HepG2 (cell line): ENCODE data around the gene TBX15. TPM values are rescaled to one million over a fixed set of nuclear protein-coding genes. Genes with fewer than 3 reads are reported as not detected.
A peak's percentile ranks its signal among the peaks of the same experiment; 100 is the strongest.

ENCODE experiments used
- ATAC-seq: fragments of 200-7000 bp; cut with Tn5 transposase; 3 replicates; pipeline ENCODE4 v1.9.1; 2020; ENCODE audit warnings: mild to moderate bottlenecking, moderate library complexity
- BruUV-seq: library from RNA; stranded (reverse); fragments of 400-500 nt; replicated peaks from 2 replicates; lab custom pipeline; 2021; lab: Mats Ljungman, UMichigan
- CTCF ChIA-PET: fragments of 300-600 bp; formaldehyde crosslinking; extraction: SDS; loops from one replicate; lab custom pipeline; 2021; ENCODE audit warnings: low total read pairs, inconsistent platforms, low intra/inter-chr PET ratio; lab: Yijun Ruan, JAX
- POLR2A ChIA-PET: fragments of 350-600 bp; sonication (Branson Sonifier 250); formaldehyde crosslinking; loops from one replicate; lab custom pipeline; 2020; ENCODE audit warnings: antibody characterized with exemption, inconsistent platforms; lab: Yijun Ruan, JAX
- DNase-seq: peaks from one replicate; pipeline ENCODE4 v3.0.0-alpha.2; 2015; ENCODE audit warnings: low spot score
- FAIRE-seq: peaks from 3 replicates; lab custom pipeline; 2011; peaks lifted over from hg19 to GRCh38; lab: Jason Lieb, UNC
- H2AFZ ChIP-seq: one replicate; pipeline ENCODE4 v1.6.1; 2011; ENCODE audit warnings: low read length, inconsistent platforms
- H3K27ac ChIP-seq: fragments of 300-600 bp; 3 replicates; pipeline ENCODE4 v1.8.0; 2011; ENCODE audit warnings: mixed run types, mild to moderate bottlenecking, mixed read lengths, low read length, inconsistent platforms; ENCODE audit not compliant: insufficient read depth; ENCODE audit errors: extremely low read length
- H3K27me3 ChIP-seq, 2 experiments: fragments of 200-600 bp in 1 of 2; 2 replicates in 1 of 2; 3 replicates in 1 of 2; pipeline versions ENCODE4 v1.6.0 to v1.8.0; 2011; ENCODE audit warnings: low read length in 2 of 2, mild to moderate bottlenecking in 2 of 2, moderate library complexity in 2 of 2, inconsistent platforms in 1 of 2; ENCODE audit not compliant: insufficient read depth in 2 of 2, control insufficient read depth in 1 of 2
- H3K36me3 ChIP-seq, 2 experiments: fragments of 200-600 bp in 1 of 2; replicated peaks in 1 of 2; 2 replicates in 1 of 2; 3 replicates in 1 of 2; pipeline versions ENCODE4 v1.5.1 to v1.8.0; 2011; ENCODE audit warnings: low read length in 2 of 2, inconsistent platforms in 1 of 2; ENCODE audit not compliant: insufficient read depth in 2 of 2, control insufficient read depth in 1 of 2
- H3K4me1 ChIP-seq: 2 replicates; pipeline ENCODE4 v1.5.1; 2012; ENCODE audit warnings: low read length, inconsistent platforms; ENCODE audit not compliant: insufficient read depth
- H3K4me2 ChIP-seq: 2 replicates; pipeline ENCODE4 v1.6.0; 2011; ENCODE audit warnings: low read depth, low read length, inconsistent platforms
- H3K4me3 ChIP-seq, 3 experiments: fragments of 200-600 bp in 1 of 3; sonication (generic), shearing (Covaris generic) in 1 of 3; replicated peaks in 1 of 3; 2 replicates each; pipeline ENCODE4 v1.5.1; 2011 to 2016; ENCODE audit warnings: low read length in 3 of 3, inconsistent platforms in 2 of 3, low read depth in 2 of 3, mild to moderate bottlenecking in 2 of 3, control low read depth in 1 of 3, mixed read lengths in 1 of 3; ENCODE audit not compliant: insufficient read depth in 1 of 3
- H3K79me2 ChIP-seq: one replicate; pipeline ENCODE4 v1.6.1; 2011; ENCODE audit warnings: low read length, inconsistent platforms; ENCODE audit not compliant: insufficient read depth
- H3K9ac ChIP-seq: 2 replicates; pipeline ENCODE4 v1.6.0; 2011; ENCODE audit warnings: mild to moderate bottlenecking, low read depth, low read length, inconsistent platforms; ENCODE audit not compliant: insufficient read depth
- H3K9me3 ChIP-seq: 2 replicates; pipeline ENCODE4 v1.5.1; 2012; ENCODE audit warnings: mild to moderate bottlenecking, low read length
- H4K20me1 ChIP-seq: 2 replicates; pipeline ENCODE4 v1.6.0; 2011; ENCODE audit warnings: inconsistent platforms, mild to moderate bottlenecking, low read length, moderate library complexity; ENCODE audit not compliant: insufficient read depth
- KDM2A ChIP-seq: sonication (generic); formaldehyde crosslinking; IDR thresholded peaks from 2 replicates; pipeline ENCODE4 v1.4.0; 2020; ENCODE audit warnings: low read depth, missing genetic modification reagents, borderline replicate concordance
- NR2C2 ChIP-seq: sonication (generic); formaldehyde crosslinking; IDR thresholded peaks from 2 replicates; pipeline ENCODE4 v1.4.0; 2020; ENCODE audit warnings: missing genetic modification reagents, mild to moderate bottlenecking, moderate library complexity, borderline replicate concordance
- PLSCR1 ChIP-seq: sonication (generic); formaldehyde crosslinking; IDR thresholded peaks from 2 replicates; pipeline ENCODE4 v1.5.0; 2020; ENCODE audit warnings: missing genetic modification reagents, mild to moderate bottlenecking, borderline replicate concordance
- SOX13 ChIP-seq, 3 experiments: fragments of 450-650 bp in 1 of 3; sonication (generic) in 1 of 3; formaldehyde crosslinking in 1 of 3; IDR thresholded peaks in 2 of 3; conservative IDR thresholded peaks in 1 of 3; 2 replicates each; pipeline versions ENCODE4 v1.5.0 to v1.6.1; 2016 to 2020; ENCODE audit warnings: antibody characterized with exemption in 1 of 3, mild to moderate bottlenecking in 1 of 3, missing compliant biosample characterization in 1 of 3, missing genetic modification reagents in 1 of 3, moderate library complexity in 1 of 3
- STAG1 ChIP-seq: sonication (generic); formaldehyde crosslinking; IDR thresholded peaks from 2 replicates; pipeline ENCODE4 v1.4.0; 2020; ENCODE audit warnings: missing genetic modification reagents
- YEATS2 ChIP-seq: sonication (generic); formaldehyde crosslinking; IDR thresholded peaks from 2 replicates; pipeline ENCODE4 v1.4.0; 2020; ENCODE audit warnings: missing genetic modification reagents, borderline replicate concordance
- ZEB1 ChIP-seq: IDR thresholded peaks from 2 replicates; pipeline ENCODE4 v1.6.1; 2012; ENCODE audit warnings: mild to moderate bottlenecking, low read depth, inconsistent platforms; ENCODE audit not compliant: insufficient replicate concordance
- ZNF235 ChIP-seq: sonication (generic); formaldehyde crosslinking; IDR thresholded peaks from 2 replicates; pipeline ENCODE4 v1.8.1; 2023; ENCODE audit warnings: mild to moderate bottlenecking, missing genetic modification reagents, borderline replicate concordance
- ZNF253 ChIP-seq: sonication (generic); formaldehyde crosslinking; IDR thresholded peaks from 2 replicates; pipeline ENCODE4 v1.8.0; 2022; ENCODE audit warnings: mild to moderate bottlenecking, missing genetic modification reagents, borderline replicate concordance
- ZSCAN21 ChIP-seq: sonication (generic); formaldehyde crosslinking; IDR thresholded peaks from 2 replicates; pipeline ENCODE4 v1.8.0; 2022; ENCODE audit warnings: mild to moderate bottlenecking, missing genetic modification reagents, moderate library complexity, borderline replicate concordance
- WGBS: methylation state at CpG from one replicate; pipeline ENCODE4 v1.1.6; 2017; ENCODE audit warnings: low lambda C conversion rate; 5-methylcytosine and 5-hydroxymethylcytosine counted together
- in situ Hi-C: cut with HindIII; loops from 2 replicates; pipeline ENCODE4 v1.10.0; 2017; ENCODE audit warnings: low pct_unique_long_range_greater_than_20kb; ENCODE audit not compliant: extremely low pct_ligation_motif_present
- intact Hi-C: fragments of 100-400 bp; cut with micrococcal nuclease; formaldehyde crosslinking; loops from one replicate; pipeline ENCODE4 v1.10.0; 2022; ENCODE audit not compliant: unreplicated experiment
- polyA plus RNA-seq, 8 experiments: library from polyadenylated mRNA; depleted of rRNA in 3 of 8; stranded (reverse) in 7 of 8; unstranded in 1 of 8; fragments of >200 nt; fragmentation: Illumina TruSeq in 4 of 8; extraction: Trizol in 4 of 8; gene quantifications; 2 replicates each; pipeline versions ENCODE4 v1.2.1 to v1.2.3, GENCODE V29; 2011 to 2016; ENCODE audit warnings: low read depth in 4 of 8, missing spikeins in 1 of 8, mixed read lengths in 1 of 8; ENCODE audit not compliant: insufficient read depth in 1 of 8
- total RNA-seq, 5 experiments: library from RNA; depleted of rRNA; stranded (reverse); fragments of >200 nt; fragmentation: Illumina TruSeq; extraction: Trizol; gene quantifications; 2 replicates each; pipeline ENCODE4 v1.2.3, GENCODE V29; 2016; ENCODE audit warnings: low read depth in 1 of 5
- TF ChIP-seq, protein P1 (sequence below): sonication (generic); formaldehyde crosslinking; IDR thresholded peaks from 2 replicates; pipeline ENCODE4 v1.5.0; 2020; ENCODE audit warnings: mild to moderate bottlenecking, missing genetic modification reagents, moderate library complexity

The TBX15 gene
- total and polyA plus RNA-seq, 2 of the 13 experiments (the other 11 are each of a cell fraction or from before 2014, with no cell fraction given), result 0.42 to 1.9 TPM

DNA sequence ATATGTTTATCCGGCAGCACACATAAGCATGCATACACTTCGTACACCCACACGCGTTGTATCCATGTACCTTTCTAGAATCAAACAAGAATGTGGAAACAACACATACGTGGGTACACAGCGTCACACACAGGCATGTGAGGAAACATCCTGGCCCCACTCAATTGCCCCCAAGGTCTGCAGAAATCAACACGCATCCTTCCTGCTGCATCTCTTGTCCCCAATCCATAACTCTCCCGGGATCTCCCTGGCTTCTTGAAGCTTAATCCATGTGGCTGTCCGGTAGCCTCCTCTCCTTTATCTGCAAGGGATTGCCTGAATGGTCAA, 5.5 kb upstream of the TBX15 start:
- peak; percentile 34; the same call in 1 of the 2 replicates for TF ChIP-seq STAG1 (CRISPR knock-in tag)
- TF ChIP-seq YEATS2, result no peak
- TF ChIP-seq, protein P1, sequence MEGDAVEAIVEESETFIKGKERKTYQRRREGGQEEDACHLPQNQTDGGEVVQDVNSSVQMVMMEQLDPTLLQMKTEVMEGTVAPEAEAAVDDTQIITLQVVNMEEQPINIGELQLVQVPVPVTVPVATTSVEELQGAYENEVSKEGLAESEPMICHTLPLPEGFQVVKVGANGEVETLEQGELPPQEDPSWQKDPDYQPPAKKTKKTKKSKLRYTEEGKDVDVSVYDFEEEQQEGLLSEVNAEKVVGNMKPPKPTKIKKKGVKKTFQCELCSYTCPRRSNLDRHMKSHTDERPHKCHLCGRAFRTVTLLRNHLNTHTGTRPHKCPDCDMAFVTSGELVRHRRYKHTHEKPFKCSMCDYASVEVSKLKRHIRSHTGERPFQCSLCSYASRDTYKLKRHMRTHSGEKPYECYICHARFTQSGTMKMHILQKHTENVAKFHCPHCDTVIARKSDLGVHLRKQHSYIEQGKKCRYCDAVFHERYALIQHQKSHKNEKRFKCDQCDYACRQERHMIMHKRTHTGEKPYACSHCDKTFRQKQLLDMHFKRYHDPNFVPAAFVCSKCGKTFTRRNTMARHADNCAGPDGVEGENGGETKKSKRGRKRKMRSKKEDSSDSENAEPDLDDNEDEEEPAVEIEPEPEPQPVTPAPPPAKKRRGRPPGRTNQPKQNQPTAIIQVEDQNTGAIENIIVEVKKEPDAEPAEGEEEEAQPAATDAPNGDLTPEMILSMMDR (CRISPR knock-in tag), result 0 out of 2 replicates have a peak, but pooled peaks have one; percentile 27
- 90% methylated on average over 9 of the region's 9 CpGs for WGBS
- FAIRE-seq, result no peak
- CTCF ChIA-PET, result no interaction called here
- no peaks in the 10 kb centered on the region; a peak in 1 of 5 replicates for H3K27me3 ChIP-seq
- no peak for DNase-seq
- H3K79me2 ChIP-seq, result no peaks in the 10 kb centered on the region
- no peak overlapping the region for H3K4me2 ChIP-seq
- ATAC-seq, result no peak
- H3K4me3 ChIP-seq, result no peak overlapping the region
- no peak overlapping the region for H3K27ac ChIP-seq
- H3K4me1 ChIP-seq, result no peaks in the 10 kb centered on the region
- no peaks in the 10 kb centered on the region for H3K9me3 ChIP-seq
- in situ Hi-C loops (no loop called here), intact Hi-C loops (no loop called here)
- POLR2A ChIA-PET, result no interaction called here
- H3K36me3 ChIP-seq, result no peaks in the 10 kb centered on the region
- no peak overlapping the region for H3K9ac ChIP-seq
- H4K20me1 ChIP-seq, result no peaks in the 10 kb centered on the region
- no TSS peak for BruUV-seq
- H2AFZ ChIP-seq, result no peak overlapping the region

DNA sequence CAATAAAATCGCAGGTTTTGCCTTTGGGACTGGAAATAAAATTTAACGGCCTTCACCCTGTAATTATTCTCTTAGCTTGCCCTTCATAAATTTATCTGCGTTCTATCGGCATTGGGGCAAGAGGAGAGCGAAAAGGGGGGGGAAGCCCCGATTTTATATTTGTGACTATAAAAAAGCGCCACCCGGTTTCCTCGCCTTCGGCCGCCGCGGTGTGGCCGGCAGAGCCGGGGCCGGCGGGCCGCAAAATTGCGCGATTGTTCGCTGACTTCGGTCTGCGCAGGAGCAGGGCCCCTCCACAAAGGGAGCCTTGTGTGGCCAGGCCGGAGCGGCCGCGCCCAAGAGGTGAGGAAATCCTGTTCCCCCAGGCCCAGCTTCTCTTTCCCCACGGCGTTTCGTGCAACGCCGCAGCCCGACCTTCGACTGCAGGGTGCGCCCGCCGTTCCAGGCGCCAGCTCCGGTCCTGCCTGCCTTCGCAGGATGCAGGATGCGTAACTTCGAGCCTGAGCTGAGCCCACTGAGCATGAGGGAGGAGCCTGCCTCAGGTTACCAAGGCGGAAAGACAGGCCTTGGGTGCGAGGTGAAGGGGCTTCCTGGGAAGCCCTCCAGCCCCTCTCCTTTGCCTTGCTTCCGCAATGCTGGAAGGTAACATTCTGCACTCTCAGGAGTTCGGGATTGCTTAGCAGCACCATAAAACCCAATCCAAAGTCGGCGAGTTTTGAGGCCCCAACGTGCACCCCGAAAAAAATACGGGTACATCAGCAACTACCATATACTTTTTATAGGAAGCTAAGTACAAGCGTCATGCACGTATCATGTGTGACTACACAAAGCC, 4.9 kb upstream of the TBX15 start:
- 87% methylated on average over 49 of the region's 53 CpGs for WGBS
- in situ Hi-C loops (no loop called here), intact Hi-C loops (no loop called here)
- no peak overlapping the region for H3K4me2 ChIP-seq
- no peaks in the 10 kb centered on the region for H3K4me1 ChIP-seq
- no peak overlapping the region for H2AFZ ChIP-seq
- H3K79me2 ChIP-seq, result no peaks in the 10 kb centered on the region
- no peak overlapping the region for H3K9ac ChIP-seq
- no peaks in the 10 kb centered on the region for H3K9me3 ChIP-seq
- H3K27ac ChIP-seq, result no peak overlapping the region
- DNase-seq (no peak), FAIRE-seq (no peak), ATAC-seq (no peak)
- no TSS peak for BruUV-seq
- H4K20me1 ChIP-seq, result no peaks in the 10 kb centered on the region
- no peaks in the 10 kb centered on the region for H3K36me3 ChIP-seq
- ChIA-PET POLR2A (no interaction called here), CTCF (no interaction called here)
- H3K4me3 ChIP-seq, result no peak overlapping the region
- no peaks in the 10 kb centered on the region; a peak in 1 of 5 replicates for H3K27me3 ChIP-seq
- no peak for TF ChIP-seq ZSCAN21 (CRISPR knock-in tag)
- TF ChIP-seq ZNF235, result no peak
- TF ChIP-seq KDM2A (CRISPR knock-in tag), result no peak
- TF ChIP-seq NR2C2, result no peak
- TF ChIP-seq, protein P1 (CRISPR knock-in tag), result no peak
- no peak for TF ChIP-seq PLSCR1 (CRISPR knock-in tag)
- TF ChIP-seq ZNF253 (CRISPR knock-in tag), result no peak
- TF ChIP-seq ZEB1, result no peak
- no peak for TF ChIP-seq SOX13 (IDR thresholded peaks at IDR 0.05)
- TF ChIP-seq SOX13 (CRISPR knock-in tag; conservative IDR thresholded peaks at IDR 0.05 in 1 of 2, IDR thresholded peaks at IDR 0.05 in 1 of 2), result no peak
